GM19395 (cell line): ENCODE results near the gene QRICH1.

Experiments
- ATAC-seq: cut with Tn5 transposase; IDR thresholded peaks from one replicate; pipeline ENCODE4 v1.9.1; 2021; ENCODE audit warnings: mild to moderate bottlenecking, moderate library complexity; ENCODE audit not compliant: unreplicated experiment

Gene QRICH1, protein sequence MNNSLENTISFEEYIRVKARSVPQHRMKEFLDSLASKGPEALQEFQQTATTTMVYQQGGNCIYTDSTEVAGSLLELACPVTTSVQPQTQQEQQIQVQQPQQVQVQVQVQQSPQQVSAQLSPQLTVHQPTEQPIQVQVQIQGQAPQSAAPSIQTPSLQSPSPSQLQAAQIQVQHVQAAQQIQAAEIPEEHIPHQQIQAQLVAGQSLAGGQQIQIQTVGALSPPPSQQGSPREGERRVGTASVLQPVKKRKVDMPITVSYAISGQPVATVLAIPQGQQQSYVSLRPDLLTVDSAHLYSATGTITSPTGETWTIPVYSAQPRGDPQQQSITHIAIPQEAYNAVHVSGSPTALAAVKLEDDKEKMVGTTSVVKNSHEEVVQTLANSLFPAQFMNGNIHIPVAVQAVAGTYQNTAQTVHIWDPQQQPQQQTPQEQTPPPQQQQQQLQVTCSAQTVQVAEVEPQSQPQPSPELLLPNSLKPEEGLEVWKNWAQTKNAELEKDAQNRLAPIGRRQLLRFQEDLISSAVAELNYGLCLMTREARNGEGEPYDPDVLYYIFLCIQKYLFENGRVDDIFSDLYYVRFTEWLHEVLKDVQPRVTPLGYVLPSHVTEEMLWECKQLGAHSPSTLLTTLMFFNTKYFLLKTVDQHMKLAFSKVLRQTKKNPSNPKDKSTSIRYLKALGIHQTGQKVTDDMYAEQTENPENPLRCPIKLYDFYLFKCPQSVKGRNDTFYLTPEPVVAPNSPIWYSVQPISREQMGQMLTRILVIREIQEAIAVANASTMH

DNA sequence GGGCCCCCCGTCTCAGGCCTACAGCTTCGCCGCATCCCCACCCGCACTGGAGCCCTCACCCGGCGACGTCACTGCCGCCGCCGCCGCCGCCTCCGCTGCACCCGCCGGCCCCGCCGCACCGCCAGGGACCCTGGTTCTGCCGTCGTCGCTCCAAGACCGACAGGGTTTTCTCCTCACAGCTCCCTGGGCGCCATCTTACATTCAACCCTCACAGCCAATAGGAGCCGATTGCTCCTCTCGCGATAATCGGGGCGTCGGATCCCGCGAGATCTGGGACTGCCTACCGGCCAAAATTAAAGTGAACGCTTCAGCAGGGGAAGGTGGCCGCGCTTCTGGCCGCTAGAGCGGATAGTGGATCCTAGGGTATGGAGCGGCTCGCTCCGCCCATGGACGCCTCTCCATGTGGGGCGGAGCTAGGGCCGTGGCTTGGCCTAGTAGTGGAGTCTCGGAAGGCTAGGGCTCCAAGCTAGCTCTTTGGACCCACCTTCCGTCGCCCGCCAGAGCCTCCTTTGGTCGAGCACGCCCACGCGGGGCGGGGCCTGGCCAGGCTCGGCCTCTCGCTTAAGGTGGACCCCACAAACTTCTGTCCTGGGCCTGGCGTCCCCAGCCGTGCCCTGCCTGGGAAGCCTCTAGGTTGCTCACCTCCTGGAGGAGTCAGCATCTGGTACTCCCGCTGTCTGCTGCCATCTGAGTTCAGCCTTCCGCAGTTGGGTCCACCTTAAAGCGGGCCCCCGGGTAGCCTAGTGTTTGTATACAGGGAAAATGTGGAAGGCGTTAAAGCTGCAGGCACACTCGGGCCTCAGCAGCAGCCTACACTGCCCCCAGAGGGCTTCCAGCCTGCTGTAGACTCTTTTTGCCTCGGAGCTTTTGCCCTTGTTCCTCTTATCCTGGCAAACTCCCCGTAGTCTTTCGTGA lies at the start of gene QRICH1:
Gene QRICH1 (minus strand): TSS at position 219 of the 915 bp plus-strand sequence. CDS start 17,054 bp downstream, outside the sequence.
- peak; percentile 82 for ATAC-seq

DNA sequence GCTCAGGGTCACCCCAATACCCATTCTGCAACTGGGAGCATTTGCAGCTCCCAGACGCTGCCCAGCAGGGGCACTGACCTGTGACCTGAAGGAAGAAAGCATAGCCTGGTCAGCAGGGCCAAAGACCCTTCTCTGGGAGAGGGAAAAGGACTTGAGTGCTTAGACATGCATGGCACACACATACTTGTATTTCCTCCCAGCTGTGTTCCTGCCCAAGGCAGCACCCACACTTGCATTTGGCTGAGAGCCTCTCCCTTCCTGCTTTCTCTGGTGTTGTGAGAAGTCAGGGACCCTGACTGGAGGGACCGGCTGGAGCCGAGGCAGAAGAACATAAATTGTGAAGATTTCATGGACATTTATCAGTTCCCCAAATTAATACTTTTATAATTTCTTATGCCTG lies 46.2 kb upstream of the QRICH1 start:
- ATAC-seq: no peak

DNA sequence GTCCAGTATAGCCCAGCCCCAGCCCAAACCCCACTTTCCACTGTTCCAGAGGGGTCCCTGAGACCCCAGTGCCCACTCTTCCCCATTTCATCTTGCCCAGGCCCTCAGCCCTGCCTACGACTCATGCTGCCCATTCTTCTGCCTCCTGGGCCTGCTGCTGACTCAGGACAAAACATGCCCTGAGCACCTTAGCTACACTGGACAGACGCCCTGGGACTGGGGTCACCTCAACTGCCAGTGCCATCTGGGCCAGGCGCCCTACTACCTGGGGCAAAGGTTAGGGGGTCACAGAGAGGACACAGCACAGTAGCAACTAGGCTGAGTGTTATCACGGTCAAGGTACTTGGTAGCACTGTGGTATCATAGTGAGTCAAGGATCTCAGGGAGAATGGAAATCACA lies 41.6 kb upstream of the QRICH1 start:
- no peak for ATAC-seq

DNA sequence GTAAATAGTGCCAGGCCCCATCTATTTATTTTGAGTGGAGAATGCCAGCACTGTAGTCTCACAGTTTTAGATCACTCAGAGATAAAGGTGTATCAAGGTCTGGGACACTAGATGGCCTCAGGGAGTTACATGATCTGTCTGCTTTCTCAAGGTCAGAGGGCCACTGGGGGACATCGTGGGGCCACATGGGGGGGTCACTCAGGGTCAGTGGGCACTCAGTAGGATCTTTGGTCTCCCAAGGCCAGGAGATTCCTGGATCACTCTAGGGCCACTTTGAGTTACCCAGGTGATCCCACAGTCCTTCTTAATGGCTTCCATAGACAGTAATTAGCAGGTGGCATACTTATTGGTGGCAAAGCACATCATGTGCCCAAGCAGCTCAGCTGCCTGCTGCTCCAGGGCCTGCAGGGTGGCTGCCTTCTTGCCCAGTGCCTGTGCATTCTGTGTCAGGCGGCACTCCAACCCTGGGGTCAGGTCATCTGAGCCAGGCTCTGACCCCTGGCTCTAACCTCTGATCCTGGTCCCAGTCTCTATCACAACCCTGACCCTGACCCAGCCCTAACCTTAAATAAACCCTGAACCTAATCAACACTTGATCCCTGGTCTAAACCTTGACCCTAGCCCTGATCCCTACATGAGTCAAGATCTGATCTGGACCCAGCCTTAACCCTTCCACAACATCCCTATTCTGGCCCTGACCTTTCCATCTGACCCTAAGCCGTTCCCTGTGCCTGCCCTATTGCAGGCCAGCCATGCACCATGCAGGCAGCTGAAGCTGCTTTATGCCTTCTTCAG lies 40.8 kb upstream of the QRICH1 start:
- no peak for ATAC-seq

DNA sequence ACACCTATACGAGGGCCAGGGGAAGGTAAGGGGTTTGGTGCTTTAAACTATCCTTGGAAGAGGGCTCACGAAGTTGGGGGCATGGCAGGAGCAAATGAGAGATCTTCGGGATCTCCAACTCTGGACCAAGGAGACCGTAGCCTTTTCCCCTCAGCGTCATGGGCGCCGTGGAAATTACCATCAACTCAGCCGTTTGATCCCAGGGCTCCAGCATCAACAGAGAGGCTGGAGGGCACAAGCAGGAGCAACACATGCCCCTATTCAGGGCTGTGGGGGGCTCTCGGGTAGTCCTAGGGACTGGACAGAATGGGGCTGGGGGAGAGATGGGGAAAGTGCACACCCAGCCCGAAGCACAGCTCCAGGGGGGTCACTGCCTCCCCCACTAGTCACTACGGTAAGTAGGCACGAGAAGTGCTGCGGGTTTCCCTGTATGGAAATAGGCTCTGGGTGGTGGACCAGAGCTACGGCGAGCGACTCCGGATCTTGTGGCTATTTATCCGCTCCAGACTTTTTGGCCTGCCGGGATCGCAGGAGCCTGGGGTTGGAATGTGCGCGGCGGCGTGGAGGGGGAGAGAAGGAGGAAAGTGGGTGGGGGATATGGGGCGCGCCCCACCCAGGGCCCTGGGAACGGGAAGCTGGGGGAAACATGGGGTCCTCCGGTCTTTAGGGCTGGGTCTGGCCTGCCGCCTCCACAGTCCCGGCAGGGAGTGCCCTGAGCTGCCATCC lies 39.5 kb upstream of the QRICH1 start:
- ATAC-seq: no peak

DNA sequence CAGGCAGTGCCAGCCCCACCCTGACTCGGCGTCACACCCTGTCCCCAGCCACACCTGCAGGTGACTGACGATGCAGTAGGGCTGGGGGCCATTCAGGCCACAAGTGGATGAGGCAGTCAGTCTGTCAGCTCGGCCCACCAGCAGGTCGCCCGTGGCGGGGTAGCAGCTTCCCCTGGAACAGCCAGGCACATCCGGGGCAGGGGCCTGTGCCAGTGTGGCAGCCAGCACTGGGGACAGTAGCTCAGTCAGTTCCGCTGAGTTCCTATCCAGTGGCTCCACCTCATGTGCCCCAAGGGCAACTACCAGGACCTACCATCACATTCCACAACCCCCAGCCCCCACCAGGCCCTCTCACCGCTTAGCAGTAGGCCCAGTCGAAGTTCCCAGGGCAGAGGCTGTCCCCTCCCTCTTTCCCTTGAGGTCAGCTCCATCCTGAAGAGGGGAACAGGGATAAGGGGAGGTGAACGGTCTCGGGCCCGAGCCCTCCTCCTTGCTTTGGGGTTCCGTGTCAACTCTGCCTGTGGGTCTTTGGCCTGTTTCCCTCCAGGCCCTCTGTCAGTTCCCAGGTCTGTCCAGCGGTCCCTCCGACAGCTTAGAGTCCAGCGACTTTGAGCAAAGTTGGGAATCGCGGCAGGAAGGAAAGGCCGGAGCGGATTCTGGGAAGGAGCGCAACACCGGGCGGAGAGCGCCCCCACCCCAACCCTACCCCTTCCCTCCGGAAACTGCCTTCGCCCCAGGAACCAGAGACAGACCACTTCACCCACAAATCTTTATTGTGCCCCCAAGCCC lies 38.8 kb upstream of the QRICH1 start, which contains the start of gene LAMB2:
Gene LAMB2 (minus strand): TSS at position 614 of the 789 bp plus-strand sequence. CDS start 183 bp downstream, at position 431.
- no peak for ATAC-seq

DNA sequence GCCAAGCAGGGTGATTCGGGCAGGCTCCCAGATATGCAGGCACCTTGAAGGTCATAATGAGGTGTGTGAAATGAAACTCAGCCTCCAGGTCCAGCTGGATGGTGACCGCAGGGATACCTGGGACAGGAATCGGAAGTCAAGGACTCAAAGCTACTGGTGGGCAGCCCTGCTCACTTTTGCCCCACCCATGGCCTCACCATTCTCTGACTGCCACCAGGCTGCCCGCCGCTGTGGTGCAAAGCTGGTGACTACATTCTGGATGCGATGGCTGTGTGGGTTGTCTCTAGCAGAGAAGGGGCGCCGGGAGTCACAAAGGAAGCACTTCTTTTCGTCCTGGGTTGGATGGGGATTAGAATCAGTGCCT lies 38.2 kb upstream of the QRICH1 start:
- ATAC-seq: no peak

DNA sequence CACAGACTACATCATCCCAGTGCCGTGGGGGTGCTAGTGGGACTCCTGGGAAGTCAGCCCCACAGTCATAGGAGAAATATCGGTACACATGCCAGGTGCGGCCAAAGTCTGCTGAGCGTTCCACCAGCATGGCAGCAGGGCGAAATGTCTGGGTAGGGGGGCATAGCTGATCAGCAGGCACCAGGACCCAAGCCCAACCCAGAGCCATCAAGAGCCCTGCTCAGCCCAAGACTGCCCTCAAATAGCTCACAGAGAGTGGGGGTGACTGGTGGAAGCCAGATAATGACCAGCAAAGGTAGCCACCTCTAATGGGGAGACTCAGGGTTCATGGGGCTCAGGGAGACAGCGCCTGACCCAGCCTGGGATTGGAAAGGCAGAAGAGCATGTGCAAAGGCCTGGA lies 37.7 kb upstream of the QRICH1 start:
- no peak for ATAC-seq

DNA sequence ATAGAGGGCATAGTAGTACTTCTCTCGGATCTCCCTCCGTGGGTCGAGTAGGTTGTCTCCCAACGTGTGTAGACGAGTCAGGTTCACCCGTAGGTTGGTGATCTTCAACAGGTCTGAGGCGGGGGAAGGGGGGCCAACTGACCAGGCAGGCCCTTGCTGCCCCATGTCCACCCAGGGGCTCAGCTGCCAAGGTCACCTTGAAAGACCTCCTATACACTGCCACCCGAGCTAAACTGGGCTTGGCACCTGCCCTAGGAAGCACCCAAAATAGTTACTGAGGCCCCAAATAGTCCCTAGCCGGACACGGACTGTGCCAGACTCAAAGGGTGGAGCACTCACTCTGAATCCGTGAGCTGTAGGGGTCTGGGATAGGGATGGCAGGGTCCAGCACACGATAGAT lies 37.2 kb upstream of the QRICH1 start:
- no peak for ATAC-seq

DNA sequence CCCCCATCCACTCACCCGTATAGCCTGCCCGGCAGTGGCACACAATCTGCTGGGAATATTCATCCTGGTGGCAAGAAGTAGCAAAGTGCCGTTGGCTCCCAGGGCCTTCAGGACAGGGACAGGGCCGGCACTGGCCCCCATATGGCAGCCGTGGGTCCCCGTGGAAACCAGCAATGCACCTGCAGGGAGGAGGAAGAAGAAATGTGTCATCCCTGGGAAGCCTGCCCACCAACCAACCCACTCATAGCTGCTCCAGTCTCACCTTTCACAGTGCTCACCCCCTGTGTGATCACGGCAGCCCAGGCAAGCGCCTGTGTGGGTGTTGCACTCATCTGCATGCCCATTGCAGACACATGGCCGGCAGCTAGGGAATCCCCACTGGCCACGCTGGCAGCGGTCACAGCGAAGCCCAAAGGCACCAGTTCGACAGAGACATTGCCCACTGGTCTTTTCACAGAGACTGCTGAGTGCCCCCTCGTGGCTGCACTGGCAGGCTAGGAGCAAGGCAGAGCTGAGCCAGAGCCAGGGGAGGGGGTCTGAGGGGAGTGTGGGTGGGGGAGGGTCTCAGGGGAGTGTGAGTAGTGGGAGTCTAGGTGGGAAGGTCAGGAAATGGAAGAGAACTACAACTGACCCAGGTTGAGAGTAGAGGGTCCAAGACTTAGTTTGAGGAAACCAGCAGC lies 31.3 kb upstream of the QRICH1 start:
- no peak for ATAC-seq

DNA sequence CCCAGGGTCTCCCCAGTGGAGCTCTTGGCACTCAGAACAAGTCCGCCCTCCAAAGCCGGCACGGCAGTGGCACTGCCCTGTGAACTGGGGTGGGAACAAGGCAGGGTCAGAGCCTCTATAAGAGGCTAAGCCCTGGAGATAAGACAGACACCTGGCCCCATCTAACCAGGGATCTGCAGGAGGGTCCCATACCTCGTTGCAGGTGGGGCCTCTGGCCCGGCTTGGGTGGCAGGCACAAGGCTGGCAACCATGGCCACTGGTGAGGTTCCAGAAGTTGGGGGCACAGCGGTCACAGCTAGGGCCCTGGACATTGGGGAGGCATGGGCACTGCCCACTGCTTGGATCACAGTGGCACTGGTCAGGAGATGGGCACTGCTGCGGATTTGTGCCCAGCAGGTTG lies 30.3 kb upstream of the QRICH1 start:
- ATAC-seq: no peak

DNA sequence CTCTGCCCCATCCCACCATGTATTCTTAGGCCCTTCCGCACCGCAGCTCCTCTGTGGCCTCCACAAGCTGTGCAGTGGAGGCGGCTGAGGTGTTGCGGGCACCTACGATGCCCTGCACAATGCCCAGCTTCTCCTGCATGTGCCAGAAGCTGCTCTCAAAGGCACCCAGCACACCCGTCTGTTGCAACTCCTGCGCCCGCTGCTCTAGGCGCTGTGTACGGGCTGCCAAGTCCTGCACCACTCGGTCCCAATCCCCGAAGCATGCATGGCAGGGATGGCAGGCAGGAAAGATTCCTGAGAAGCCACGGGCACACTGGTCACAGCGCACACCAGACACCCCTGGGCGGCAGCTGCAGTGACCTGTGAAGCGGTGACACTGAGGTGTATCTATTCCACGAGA lies 29.8 kb upstream of the QRICH1 start:
- no peak for ATAC-seq

DNA sequence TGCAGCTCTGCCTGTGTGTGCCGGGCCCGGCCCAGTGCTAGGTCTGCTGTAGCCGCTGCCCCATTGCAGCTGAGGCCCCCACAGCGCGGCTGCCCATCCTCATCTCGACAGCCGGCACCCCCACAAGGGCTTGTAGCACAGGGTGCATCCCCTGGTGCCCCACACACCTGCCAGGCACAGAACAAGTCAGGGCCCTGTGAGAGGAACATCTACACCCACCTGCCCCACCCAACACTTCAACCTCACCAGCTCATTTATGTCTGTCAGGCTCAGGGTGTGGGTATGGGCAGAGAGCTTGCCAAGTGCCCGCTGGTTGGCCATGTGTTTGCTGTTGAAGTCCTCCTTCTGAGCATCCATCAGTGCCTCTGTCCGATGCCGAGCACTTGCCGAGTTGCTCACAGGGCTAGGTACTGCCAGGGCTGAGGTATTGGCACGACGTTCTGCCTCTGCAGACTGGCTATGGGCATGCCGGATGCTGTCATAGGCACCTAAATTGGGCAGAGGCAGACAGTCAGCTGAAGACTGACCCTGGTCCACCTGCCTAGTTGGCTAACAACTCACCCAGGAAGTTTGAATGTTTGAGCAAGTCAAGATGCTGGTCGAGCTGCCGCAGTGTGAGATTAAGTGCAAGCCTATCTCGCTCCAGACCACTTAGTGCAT lies 29.1 kb upstream of the QRICH1 start:
- ATAC-seq: no peak

DNA sequence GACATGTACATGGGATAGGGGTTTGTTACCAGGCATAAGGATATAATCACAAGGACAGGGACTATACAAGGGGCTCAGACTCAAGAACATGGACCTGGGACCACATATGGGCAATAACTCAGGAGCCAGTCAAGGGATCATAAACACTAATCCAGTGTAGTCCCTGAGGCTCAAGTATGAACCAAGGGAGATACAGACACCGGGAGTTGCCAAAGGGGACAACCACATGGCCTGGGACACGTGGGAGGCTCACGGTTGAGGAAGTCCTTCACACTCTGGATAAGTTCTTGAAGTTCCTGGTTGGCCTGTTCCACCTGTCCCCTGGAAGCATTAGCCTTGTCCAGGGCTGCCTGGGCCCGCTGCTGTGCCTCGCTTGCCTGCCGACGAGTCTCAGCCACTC lies 28.6 kb upstream of the QRICH1 start:
- ATAC-seq: no peak

DNA sequence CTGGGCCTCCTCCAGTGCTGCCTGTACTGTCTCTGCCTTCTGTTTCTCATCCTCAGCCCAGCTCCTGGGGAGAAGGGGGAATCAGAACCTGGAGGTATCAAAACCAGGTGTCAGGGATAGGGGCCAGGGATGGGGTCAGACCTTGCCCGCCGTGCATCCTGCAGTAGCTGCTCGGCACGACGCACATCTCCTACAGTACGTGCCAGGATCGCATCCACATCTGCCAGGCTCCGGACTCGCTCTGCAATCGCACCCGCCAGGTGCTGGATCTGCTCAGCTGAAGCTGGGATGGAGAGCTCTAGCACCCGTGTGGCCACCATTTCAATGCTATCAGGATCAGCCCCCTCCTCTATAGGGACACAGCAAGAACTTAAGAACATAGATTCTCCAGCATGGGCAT lies 28.2 kb upstream of the QRICH1 start:
- ATAC-seq: no peak

DNA sequence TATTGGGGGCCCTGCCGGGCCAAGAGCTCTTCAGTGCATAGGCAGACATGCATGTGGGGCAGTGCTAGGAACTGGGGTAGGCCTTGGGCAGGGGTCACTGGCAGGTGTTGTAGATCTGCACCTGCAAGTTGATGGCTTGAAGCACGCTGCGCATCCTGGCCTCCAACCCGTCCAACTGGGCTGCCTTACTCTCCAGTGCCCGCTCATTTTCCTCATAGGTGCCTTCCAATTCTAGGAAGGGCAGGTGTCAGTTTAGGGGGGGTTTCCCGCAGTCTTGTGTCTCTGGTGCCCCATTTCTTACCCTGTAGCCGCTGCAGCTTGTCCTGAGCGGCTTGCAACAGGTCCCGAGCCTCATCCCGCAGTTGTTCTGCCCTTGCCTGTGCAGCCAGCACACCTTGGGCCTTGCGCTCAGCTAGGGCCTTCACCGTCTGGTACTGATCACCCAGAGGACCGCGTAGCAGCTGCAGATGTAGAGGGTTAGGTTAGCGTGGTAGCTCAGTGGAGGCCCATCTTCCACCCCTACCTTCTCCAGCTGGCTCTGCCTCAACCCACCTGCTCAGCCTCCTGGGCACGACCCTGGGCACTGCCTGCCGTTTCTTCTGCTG lies 27.4 kb upstream of the QRICH1 start:
- no peak for ATAC-seq

DNA sequence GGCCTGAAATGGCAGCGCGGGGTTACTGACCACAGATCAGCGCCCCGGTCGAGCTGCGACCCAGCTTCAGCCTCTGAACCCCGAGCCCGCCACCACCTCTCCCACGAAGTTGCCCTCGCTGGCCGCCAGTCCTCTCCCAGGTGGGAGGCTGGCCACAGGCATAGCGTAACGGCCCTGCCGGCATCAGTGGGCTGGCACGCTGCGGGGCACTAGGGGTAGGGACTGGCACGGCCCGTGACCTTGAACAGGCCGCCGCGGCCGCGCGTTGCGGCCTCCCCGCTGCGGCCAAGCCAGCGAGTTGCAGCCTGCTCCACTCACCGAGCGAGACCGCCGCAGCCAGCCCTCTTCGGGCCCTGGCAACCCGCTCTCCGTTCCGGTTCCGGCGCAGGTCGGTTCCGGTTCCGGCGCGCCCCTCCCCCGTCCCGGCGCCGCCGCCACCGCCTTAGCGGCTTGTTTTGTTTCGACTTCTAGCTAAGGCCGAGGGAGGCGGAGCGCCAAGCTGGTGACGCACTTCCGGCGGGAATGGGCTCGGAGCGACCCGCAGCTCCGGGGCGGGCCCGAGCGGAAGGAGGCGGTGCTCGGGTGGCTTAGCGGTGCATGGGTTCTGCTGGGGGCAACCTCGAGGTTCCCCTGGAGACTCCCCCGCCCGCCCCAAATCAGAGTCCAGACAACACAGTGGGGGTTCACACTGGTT lies 26.7 kb upstream of the QRICH1 start, which contains the start of gene USP19:
Gene USP19 (minus strand): TSS at position 386 of the 694 bp plus-strand sequence. CDS start 1,678 bp downstream, outside the sequence.
- peak; percentile 86 for ATAC-seq
